Mammary microvascular endothelial cell (primary cell): ENCODE measurements around the gene MRGPRX1. TPM values are rescaled to one million over a fixed set of nuclear protein-coding genes. Genes with fewer than 3 reads are reported as not detected.

ENCODE experiments used
- total RNA-seq: library from RNA; depleted of rRNA; stranded (reverse); fragments of >200 nt; gene quantifications from 2 replicates; pipeline ENCODE4 v1.2.3, GENCODE V29; 2015

Gene MRGPRX1
- total RNA-seq: not detected in 2 replicates

DNA sequence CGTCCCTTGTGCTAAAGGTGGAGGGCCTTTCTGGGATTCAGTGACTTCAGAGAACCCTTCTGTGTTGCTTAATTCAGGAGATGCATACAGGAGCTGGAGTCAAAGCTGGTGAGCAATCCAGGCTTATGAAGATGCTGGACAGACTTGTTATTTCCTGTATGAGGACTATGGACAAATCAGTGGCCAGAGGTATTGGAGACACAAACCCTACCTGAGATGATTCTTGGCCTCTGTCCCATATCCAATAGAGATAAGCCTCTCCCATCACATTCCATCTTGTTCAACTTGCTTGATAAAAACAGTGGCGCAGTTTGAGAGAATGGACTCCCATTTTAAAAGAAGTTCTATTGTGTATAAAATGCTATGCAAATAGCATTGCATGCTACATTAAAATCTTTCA, at the start of gene MRGPRX1:
MRGPRX1 (minus strand) TSS at position 101 of the 400 bp plus-strand sequence. CDS start 4,630 bp downstream, outside the sequence.

Other genes with a start within 250 kb of the MRGPRX1 start
- gene TMEM86A, start 240.6 kb downstream of the MRGPRX1 start, total RNA-seq: 0.93 and 1.6 TPM in 2 replicates
- not detected in 2 replicates for gene IGSF22, start 213.2 kb downstream of the MRGPRX1 start, total RNA-seq
- gene PTPN5, start 147.6 kb downstream of the MRGPRX1 start, total RNA-seq: not detected in 2 replicates
- gene MRGPRX2, start 121.3 kb upstream of the MRGPRX1 start, total RNA-seq: not detected in 2 replicates
- 47.6 and 49.6 TPM in 2 replicates for gene ZDHHC13, start 177.8 kb upstream of the MRGPRX1 start, total RNA-seq